ENCODE data around the gene COL18A1.

COL18A1 gene

GRCh38 chr21:45439161-45439872 lies 34.4 kb downstream of the COL18A1 start:
- peak overlapping the region; percentile 63 for H3K9ac ChIP-seq (ENCODE audit: low read depth, low read length, poor library complexity)
- no peak overlapping the region for H3K4me3 ChIP-seq (ENCODE audit: low read length in 2 of 2)
- H3K36me3 ChIP-seq (replicated peaks in 1 of 2; ENCODE audit: control insufficient read depth in 2 of 2, insufficient read depth in 2 of 2, low read length in 2 of 2) = peaks cover 0 to 5% of the 10 kb centered on the region in 2 donors
- peak overlapping the region; percentile 96 for H3K18ac ChIP-seq (ENCODE audit: low read length)
- H2BK120ac ChIP-seq (ENCODE audit: low read depth, low read length) = no peak overlapping the region
- H4K91ac ChIP-seq (ENCODE audit: low read depth, low read length, poor library complexity) = no peak overlapping the region
- H4K8ac ChIP-seq (ENCODE audit: low read depth, low read length) = no peak overlapping the region
- peaks cover 2 to 3% of the 10 kb centered on the region in 2 donors for H3K4me1 ChIP-seq (ENCODE audit: control insufficient read depth in 2 of 2, insufficient read depth in 1 of 2, low read depth in 1 of 2, low read length in 2 of 2)
- peak overlapping the region; percentile 71 for H2BK5ac ChIP-seq (ENCODE audit: low read length)
- H3K27me3 ChIP-seq (ENCODE audit: control insufficient read depth in 3 of 3, insufficient read depth in 3 of 3, low read depth in 1 of 3, low read length in 3 of 3) = peaks cover 0 to 6% (median 2%) of the 10 kb centered on the region in 3 experiments
- H3K4me2 ChIP-seq (ENCODE audit: insufficient read depth, low read length, poor library complexity, severe bottlenecking) = no peak overlapping the region
- H3K4ac ChIP-seq (ENCODE audit: low read length) = no peak overlapping the region
- peak; percentile 79 for DNase-seq (ENCODE audit: low spot score)
- no peak overlapping the region for H2BK12ac ChIP-seq (ENCODE audit: low read length)
- no peak overlapping the region for H3K27ac ChIP-seq (replicated peaks; ENCODE audit: low read length)
- no peak overlapping the region for H2BK15ac ChIP-seq (ENCODE audit: low read length)
- peaks cover 33% of the 10 kb centered on the region for H3K79me1 ChIP-seq (ENCODE audit: low read depth, low read length)
- no CpG with 5 or more reads among the region's 58 CpGs for WGBS, 2 donors (ENCODE audit: extremely low coverage in 2 of 2, insufficient read length in 2 of 2, insufficient replicate concordance in 1 of 2)
- peak overlapping the region; percentile 90 for H3K23ac ChIP-seq (ENCODE audit: low read depth, low read length, poor library complexity)
- H2AK5ac ChIP-seq (ENCODE audit: low read depth, low read length) = peak overlapping the region; percentile 38
- H3K9me3 ChIP-seq (replicated peaks in 1 of 2; ENCODE audit: control insufficient read depth in 2 of 2, insufficient read depth in 1 of 2, low read depth in 1 of 2, low read length in 2 of 2) = peaks cover 0 to 11% of the 10 kb centered on the region in 2 donors
- H2AFZ ChIP-seq (ENCODE audit: low read length) = peak overlapping the region; percentile 77
- H3K14ac ChIP-seq (ENCODE audit: low read length) = no peak overlapping the region

GRCh38 chr21:45439901-45440461 lies 35.0 kb downstream of the COL18A1 start:
- Histone ChIP-seq H3K4me3 (ENCODE audit: low read length in 2 of 2) (no peak overlapping the region), H4K8ac (ENCODE audit: low read depth, low read length) (no peak overlapping the region), H3K9me3 (replicated peaks in 1 of 2; ENCODE audit: control insufficient read depth in 2 of 2, insufficient read depth in 1 of 2, low read depth in 1 of 2, low read length in 2 of 2) (peaks cover 0 to 11% of the 10 kb centered on the region in 2 donors), H3K14ac (ENCODE audit: low read length) (peak overlapping the region; percentile 56), H3K79me1 (ENCODE audit: low read depth, low read length) (peaks cover 33% of the 10 kb centered on the region), H4K91ac (ENCODE audit: low read depth, low read length, poor library complexity) (no peak overlapping the region), H3K27ac (replicated peaks; ENCODE audit: low read length) (no peak overlapping the region), H2BK5ac (ENCODE audit: low read length) (peak overlapping the region; percentile 71), H3K18ac (ENCODE audit: low read length) (peak overlapping the region; percentile 35), H3K4ac (ENCODE audit: low read length) (no peak overlapping the region), H3K4me2 (ENCODE audit: insufficient read depth, low read length, poor library complexity, severe bottlenecking) (no peak overlapping the region), H2AFZ (ENCODE audit: low read length) (no peak overlapping the region), H3K9ac (ENCODE audit: low read depth, low read length, poor library complexity) (no peak overlapping the region), H3K23ac (ENCODE audit: low read depth, low read length, poor library complexity) (no peak overlapping the region), H2BK15ac (ENCODE audit: low read length) (no peak overlapping the region), H2AK5ac (ENCODE audit: low read depth, low read length) (no peak overlapping the region), H2BK12ac (ENCODE audit: low read length) (no peak overlapping the region), H3K27me3 (ENCODE audit: control insufficient read depth in 3 of 3, insufficient read depth in 3 of 3, low read depth in 1 of 3, low read length in 3 of 3) (peaks cover 0 to 4% (median 2%) of the 10 kb centered on the region in 3 experiments), H3K4me1 (ENCODE audit: control insufficient read depth in 2 of 2, insufficient read depth in 1 of 2, low read depth in 1 of 2, low read length in 2 of 2) (peaks cover 2 to 3% of the 10 kb centered on the region in 2 donors), H3K36me3 (replicated peaks in 1 of 2; ENCODE audit: control insufficient read depth in 2 of 2, insufficient read depth in 2 of 2, low read length in 2 of 2) (peaks cover 0 to 5% of the 10 kb centered on the region in 2 donors), H2BK120ac (ENCODE audit: low read depth, low read length) (no peak overlapping the region)
- no peak for DNase-seq (ENCODE audit: low spot score)
- WGBS, 2 donors (ENCODE audit: extremely low coverage in 2 of 2, insufficient read length in 2 of 2, insufficient replicate concordance in 1 of 2) = no CpG with 5 or more reads among the region's 28 CpGs

- H3K36me3 ChIP-seq (replicated peaks in 1 of 2; ENCODE audit: control insufficient read depth in 2 of 2, insufficient read depth in 2 of 2, low read length in 2 of 2) = peaks cover 0 to 5% of the 10 kb centered on the region in 2 donors
- DNase-seq (ENCODE audit: low spot score) = no peak
These were observed 35.9 kb downstream of the COL18A1 start for GRCh38 chr21:45440736-45441350.

More at GRCh38 chr21:45440736-45441350, 35.9 kb downstream of the COL18A1 start:
- Histone ChIP-seq H3K4ac (ENCODE audit: low read length) (no peak overlapping the region), H3K4me1 (ENCODE audit: control insufficient read depth in 2 of 2, insufficient read depth in 1 of 2, low read depth in 1 of 2, low read length in 2 of 2) (peaks cover 2 to 3% of the 10 kb centered on the region in 2 donors), H3K4me2 (ENCODE audit: insufficient read depth, low read length, poor library complexity, severe bottlenecking) (no peak overlapping the region), H2AFZ (ENCODE audit: low read length) (no peak overlapping the region), H2BK12ac (ENCODE audit: low read length) (no peak overlapping the region), H3K23ac (ENCODE audit: low read depth, low read length, poor library complexity) (peak overlapping the region; percentile 43), H3K9me3 (replicated peaks in 1 of 2; ENCODE audit: control insufficient read depth in 2 of 2, insufficient read depth in 1 of 2, low read depth in 1 of 2, low read length in 2 of 2) (peaks cover 0 to 11% of the 10 kb centered on the region in 2 donors), H3K4me3 (ENCODE audit: low read length in 2 of 2) (no peak overlapping the region), H2AK5ac (ENCODE audit: low read depth, low read length) (peak overlapping the region; percentile 52), H4K8ac (ENCODE audit: low read depth, low read length) (no peak overlapping the region), H3K14ac (ENCODE audit: low read length) (peak overlapping the region; percentile 21), H2BK5ac (ENCODE audit: low read length) (no peak overlapping the region), H4K91ac (ENCODE audit: low read depth, low read length, poor library complexity) (no peak overlapping the region), H2BK120ac (ENCODE audit: low read depth, low read length) (no peak overlapping the region), H3K9ac (ENCODE audit: low read depth, low read length, poor library complexity) (no peak overlapping the region), H3K18ac (ENCODE audit: low read length) (no peak overlapping the region), H3K27me3 (ENCODE audit: control insufficient read depth in 3 of 3, insufficient read depth in 3 of 3, low read depth in 1 of 3, low read length in 3 of 3) (peaks cover 0 to 4% (median 2%) of the 10 kb centered on the region in 3 experiments), H3K27ac (replicated peaks; ENCODE audit: low read length) (no peak overlapping the region), H3K79me1 (ENCODE audit: low read depth, low read length) (peaks cover 30% of the 10 kb centered on the region), H2BK15ac (ENCODE audit: low read length) (no peak overlapping the region)
- no CpG with 5 or more reads among the region's 22 CpGs for WGBS, 2 donors (ENCODE audit: extremely low coverage in 2 of 2, insufficient read length in 2 of 2, insufficient replicate concordance in 1 of 2)
